ENCODE measurements around the gene LRP1B. TPM values are rescaled to one million over a fixed set of nuclear protein-coding genes. Genes with fewer than 3 reads are reported as not detected.

LRP1B gene
- total and polyA plus RNA-seq, 2 of the 8 experiments (the other 6 are each of a cell fraction or from before 2014, with no cell fraction given) = 0.03 TPM; not detected in 1

- no peak overlapping the region for H3K4me3 ChIP-seq (ENCODE audit: extremely low read depth in 1 of 4, insufficient read depth in 2 of 4, low read depth in 3 of 4, low read length in 4 of 4)
- H2BK5ac ChIP-seq (ENCODE audit: low read depth, low read length) = no peak overlapping the region
- H2BK120ac ChIP-seq (replicated peaks; ENCODE audit: low read depth, low read length) = no peak overlapping the region
- no peak overlapping the region for H3K4me2 ChIP-seq (ENCODE audit: insufficient read depth in 1 of 2, low read depth in 2 of 2, low read length in 2 of 2)
- H3K79me1 ChIP-seq (ENCODE audit: low read depth, low read length) = no peaks in the 10 kb centered on the region
- H4K5ac ChIP-seq (ENCODE audit: insufficient read length, low read depth, low read length) = no peak overlapping the region
- no peak overlapping the region for H3K4ac ChIP-seq (replicated peaks; ENCODE audit: insufficient read length, low read depth, low read length)
- no peaks in the 10 kb centered on the region for H3K23me2 ChIP-seq (ENCODE audit: low read depth, low read length)
- no peaks in the 10 kb centered on the region for H3K79me2 ChIP-seq (ENCODE audit: control insufficient read depth in 1 of 2, insufficient read depth in 2 of 2, low read length in 2 of 2)
- no peak overlapping the region for H2BK15ac ChIP-seq (ENCODE audit: low read length)
- no peak overlapping the region for H3K14ac ChIP-seq (ENCODE audit: insufficient read length)
- no peak overlapping the region for H3K23ac ChIP-seq (ENCODE audit: insufficient read length)
- no peaks in the 10 kb centered on the region for H3K36me3 ChIP-seq (ENCODE audit: control insufficient read depth in 2 of 4, insufficient read depth in 4 of 4, low read length in 3 of 4)
- no peaks in the 10 kb centered on the region for H4K20me1 ChIP-seq (replicated peaks in 1 of 2; ENCODE audit: control insufficient read depth in 1 of 2, insufficient read depth in 2 of 2, low read length in 2 of 2)
- no peaks in the 10 kb centered on the region for H3K9me3 ChIP-seq (ENCODE audit: insufficient read depth in 2 of 2, low read depth in 1 of 2, low read length in 1 of 2)
- no peak overlapping the region for H4K8ac ChIP-seq (ENCODE audit: extremely low read depth, insufficient read depth, low read length)
- POLR2A ChIA-PET (ENCODE audit: partially characterized antibody) = no interaction called here
- no peak overlapping the region for H3K9ac ChIP-seq (replicated peaks in 1 of 4; ENCODE audit: extremely low read depth in 1 of 4, low read depth in 3 of 4, low read length in 3 of 4)
- H2BK20ac ChIP-seq (ENCODE audit: low read length) = no peak overlapping the region
- no peak overlapping the region for H2AK5ac ChIP-seq (ENCODE audit: low read depth, low read length)
- H3K27ac ChIP-seq (ENCODE audit: low read depth, low read length) = no peak overlapping the region
- no peak overlapping the region for H2BK12ac ChIP-seq (ENCODE audit: low read depth, low read length)
- no peak overlapping the region for H3K56ac ChIP-seq (replicated peaks; ENCODE audit: insufficient read length, low read depth, low read length)
- no peaks in the 10 kb centered on the region for H3K27me3 ChIP-seq (replicated peaks in 1 of 4; ENCODE audit: control insufficient read depth in 3 of 4, extremely low read depth in 1 of 4, insufficient read depth in 3 of 4, low read length in 3 of 4)
- no peak overlapping the region for H4K91ac ChIP-seq (replicated peaks; ENCODE audit: insufficient read length, low read length)
- FAIRE-seq = no peak
- H2AFZ ChIP-seq (ENCODE audit: low read length) = no peak overlapping the region
- CTCF ChIA-PET (ENCODE audit: partially characterized antibody) = no interaction called here
- no peak for DNase-seq (ENCODE audit: low read depth in 1 of 2, low spot score in 2 of 2)
- no peaks in the 10 kb centered on the region for H3K4me1 ChIP-seq (replicated peaks in 1 of 4; ENCODE audit: control insufficient read depth in 3 of 4, insufficient read depth in 4 of 4, low read length in 3 of 4)
- no peak overlapping the region for H3K18ac ChIP-seq (ENCODE audit: extremely low read depth, low read length)
- TF ChIP-seq SP2 (IDR thresholded peaks at IDR 0.05; ENCODE audit: low read length) (no peak), CBX5 (IDR thresholded peaks at IDR 0.05; ENCODE audit: low read depth, low read length) (no peak), RBBP5 (IDR thresholded peaks at IDR 0.05; ENCODE audit: borderline replicate concordance, low read depth, low read length) (no peak), KDM4A (IDR thresholded peaks at IDR 0.05; ENCODE audit: low read depth, low read length, severe bottlenecking) (no peak), KDM1A (IDR thresholded peaks at IDR 0.05; ENCODE audit: borderline replicate concordance, low read length) (no peak), SIX5 (IDR thresholded peaks at IDR 0.05; ENCODE audit: low read depth, low read length) (no peak), FOSL1 (IDR thresholded peaks at IDR 0.05; ENCODE audit: insufficient read depth, low read depth, low read length) (no peak), HDAC2 (IDR thresholded peaks at IDR 0.05; ENCODE audit: borderline replicate concordance in 1 of 2, low read depth in 2 of 2, low read length in 2 of 2) (no peak), TAF7 (optimal IDR thresholded peaks at IDR 0.05; ENCODE audit: borderline replicate concordance, low read depth, low read length) (no peak), TEAD4 (IDR thresholded peaks at IDR 0.05; ENCODE audit: low read depth, low read length) (no peak), EZH2 (IDR thresholded peaks at IDR 0.05; ENCODE audit: low read depth, low read length, severe bottlenecking) (no peak), MAFK (IDR thresholded peaks at IDR 0.05; ENCODE audit: low read depth, low read length) (no peak), CEBPB (IDR thresholded peaks at IDR 0.05; ENCODE audit: low read depth, low read length) (no peak), EGR1 (IDR thresholded peaks at IDR 0.05; ENCODE audit: borderline replicate concordance, low read depth, low read length) (no peak), NANOG (IDR thresholded peaks at IDR 0.05; ENCODE audit: insufficient read depth, low read depth, low read length, poor library complexity, severe bottlenecking) (no peak)
Observed at GRCh38 chr2:141515931-141516330, 614.9 kb downstream of the LRP1B start.

Data from H1 (cell line).